ENCODE data around the gene OBSL1.

Gene OBSL1

DNA sequence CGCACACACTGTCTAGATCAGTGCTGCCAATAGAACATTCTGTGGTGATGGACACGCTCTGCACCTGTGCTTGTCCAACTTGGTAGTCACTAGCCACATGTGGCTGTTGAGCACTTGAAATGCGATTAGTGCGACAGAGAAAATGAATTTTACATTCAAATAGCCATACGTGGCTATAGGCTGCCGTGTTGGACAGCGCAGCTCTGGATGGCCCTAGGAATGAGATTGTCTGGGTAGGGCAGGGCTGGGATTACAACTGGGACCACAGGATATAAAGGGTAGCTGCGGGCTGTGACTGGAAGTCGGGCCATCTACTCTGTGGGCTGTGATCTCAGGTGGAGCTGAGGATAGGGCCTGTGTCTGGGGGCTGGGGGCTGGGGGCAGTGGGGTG, 51.8 kb downstream of the OBSL1 start:
- ATAC-seq (ENCODE audit: low read depth) (no peak), DNase-seq (ENCODE audit: low spot score) (no peak)
- H3K9me3 ChIP-seq (ENCODE audit: severe bottlenecking): no peaks in the 10 kb centered on the region
- no peak overlapping the region for H3K4me3 ChIP-seq (ENCODE audit: severe bottlenecking)
- peaks cover 13% of the 10 kb centered on the region for H3K27me3 ChIP-seq (ENCODE audit: insufficient read depth, poor library complexity, severe bottlenecking)
- no peak overlapping the region for H3K27ac ChIP-seq (ENCODE audit: poor library complexity, severe bottlenecking)
- no peaks in the 10 kb centered on the region for H3K36me3 ChIP-seq (ENCODE audit: low read depth)
- H3K4me1 ChIP-seq (ENCODE audit: insufficient read depth, poor library complexity, severe bottlenecking): peaks cover 4% of the 10 kb centered on the region
- TF ChIP-seq, protein P1, sequence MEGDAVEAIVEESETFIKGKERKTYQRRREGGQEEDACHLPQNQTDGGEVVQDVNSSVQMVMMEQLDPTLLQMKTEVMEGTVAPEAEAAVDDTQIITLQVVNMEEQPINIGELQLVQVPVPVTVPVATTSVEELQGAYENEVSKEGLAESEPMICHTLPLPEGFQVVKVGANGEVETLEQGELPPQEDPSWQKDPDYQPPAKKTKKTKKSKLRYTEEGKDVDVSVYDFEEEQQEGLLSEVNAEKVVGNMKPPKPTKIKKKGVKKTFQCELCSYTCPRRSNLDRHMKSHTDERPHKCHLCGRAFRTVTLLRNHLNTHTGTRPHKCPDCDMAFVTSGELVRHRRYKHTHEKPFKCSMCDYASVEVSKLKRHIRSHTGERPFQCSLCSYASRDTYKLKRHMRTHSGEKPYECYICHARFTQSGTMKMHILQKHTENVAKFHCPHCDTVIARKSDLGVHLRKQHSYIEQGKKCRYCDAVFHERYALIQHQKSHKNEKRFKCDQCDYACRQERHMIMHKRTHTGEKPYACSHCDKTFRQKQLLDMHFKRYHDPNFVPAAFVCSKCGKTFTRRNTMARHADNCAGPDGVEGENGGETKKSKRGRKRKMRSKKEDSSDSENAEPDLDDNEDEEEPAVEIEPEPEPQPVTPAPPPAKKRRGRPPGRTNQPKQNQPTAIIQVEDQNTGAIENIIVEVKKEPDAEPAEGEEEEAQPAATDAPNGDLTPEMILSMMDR (IDR thresholded peaks at IDR 0.05; ENCODE audit: poor library complexity, severe bottlenecking): no peak

DNA sequence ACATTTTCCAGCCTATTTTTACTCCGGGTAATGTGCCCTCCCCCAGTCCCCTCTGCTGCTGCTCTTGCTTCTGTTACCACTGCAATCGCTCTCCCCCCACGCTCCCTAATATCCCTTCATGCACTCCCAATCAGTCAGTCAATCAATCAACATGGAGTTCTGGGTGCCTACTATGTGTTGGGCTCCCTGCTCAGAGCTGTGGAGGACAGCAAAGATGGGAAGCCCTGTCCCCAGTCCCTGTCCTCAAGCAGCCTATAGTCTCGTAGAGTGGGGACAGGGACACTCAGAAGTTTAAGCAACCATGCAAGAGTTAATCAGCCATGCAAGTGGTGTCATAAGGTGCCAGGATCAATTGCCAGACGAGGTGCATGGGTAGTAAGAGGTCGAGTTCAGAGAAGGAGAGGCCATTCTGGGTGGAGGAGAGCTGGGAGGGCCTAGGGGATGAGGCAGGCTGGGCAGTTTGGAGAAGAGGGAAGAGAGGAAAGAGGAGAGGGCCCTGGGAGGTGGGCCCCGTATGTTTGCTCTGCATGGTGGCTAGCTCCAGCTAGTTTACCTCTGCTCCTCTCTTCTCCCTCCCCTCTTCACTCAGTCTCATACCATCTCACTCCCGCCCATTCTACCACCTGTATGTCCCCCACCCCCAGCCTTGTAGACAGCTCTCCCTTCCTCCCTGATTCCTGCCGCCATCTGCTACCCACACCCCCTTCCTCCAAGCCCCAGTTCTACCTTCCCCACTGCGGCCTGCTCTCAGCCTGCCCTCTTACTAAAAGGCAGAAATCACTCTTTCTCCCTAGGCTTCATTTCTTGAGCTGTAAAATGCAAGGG, 53.2 kb downstream of the OBSL1 start:
- no peaks in the 10 kb centered on the region for H3K36me3 ChIP-seq (ENCODE audit: low read depth)
- peaks cover 26% of the 10 kb centered on the region for H3K27me3 ChIP-seq (ENCODE audit: insufficient read depth, poor library complexity, severe bottlenecking)
- TF ChIP-seq, protein P1 (IDR thresholded peaks at IDR 0.05; ENCODE audit: poor library complexity, severe bottlenecking): no peak
- no peak overlapping the region for H3K27ac ChIP-seq (ENCODE audit: poor library complexity, severe bottlenecking)
- H3K4me1 ChIP-seq (ENCODE audit: insufficient read depth, poor library complexity, severe bottlenecking): peaks cover 4% of the 10 kb centered on the region
- H3K9me3 ChIP-seq (ENCODE audit: severe bottlenecking): no peaks in the 10 kb centered on the region
- no peak overlapping the region for H3K4me3 ChIP-seq (ENCODE audit: severe bottlenecking)
- ATAC-seq (ENCODE audit: low read depth) (no peak), DNase-seq (ENCODE audit: low spot score) (no peak)

DNA sequence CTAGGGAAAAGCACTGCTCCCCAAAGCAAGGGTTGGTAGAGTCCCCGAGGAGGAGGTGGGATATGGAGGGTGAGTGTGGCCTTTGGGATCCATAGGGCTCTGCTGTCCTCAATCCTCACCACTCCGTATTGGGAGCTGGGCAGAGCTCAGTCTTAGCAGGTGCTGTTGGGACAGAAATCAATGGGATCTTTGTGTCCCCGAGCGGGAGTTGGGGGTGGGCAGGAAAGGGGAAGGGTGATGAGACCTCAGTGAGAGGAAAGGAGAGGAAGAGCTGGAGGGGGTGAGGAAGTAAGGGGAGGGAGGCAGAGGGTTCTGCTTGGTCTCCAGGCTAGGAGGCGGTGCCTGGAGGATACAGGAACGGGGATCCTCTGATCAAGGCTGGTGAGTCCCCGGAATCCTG, 54.5 kb downstream of the OBSL1 start:
- Histone ChIP-seq H3K9me3 (ENCODE audit: severe bottlenecking) (no peaks in the 10 kb centered on the region), H3K27ac (ENCODE audit: poor library complexity, severe bottlenecking) (no peak overlapping the region), H3K4me3 (ENCODE audit: severe bottlenecking) (no peak overlapping the region), H3K27me3 (ENCODE audit: insufficient read depth, poor library complexity, severe bottlenecking) (peaks cover 39% of the 10 kb centered on the region), H3K4me1 (ENCODE audit: insufficient read depth, poor library complexity, severe bottlenecking) (peaks cover 3% of the 10 kb centered on the region), H3K36me3 (ENCODE audit: low read depth) (no peaks in the 10 kb centered on the region)
- TF ChIP-seq, protein P1 (IDR thresholded peaks at IDR 0.05; ENCODE audit: poor library complexity, severe bottlenecking): no peak
- DNase-seq (ENCODE audit: low spot score): no peak
- ATAC-seq (ENCODE audit: low read depth): no peak

DNA sequence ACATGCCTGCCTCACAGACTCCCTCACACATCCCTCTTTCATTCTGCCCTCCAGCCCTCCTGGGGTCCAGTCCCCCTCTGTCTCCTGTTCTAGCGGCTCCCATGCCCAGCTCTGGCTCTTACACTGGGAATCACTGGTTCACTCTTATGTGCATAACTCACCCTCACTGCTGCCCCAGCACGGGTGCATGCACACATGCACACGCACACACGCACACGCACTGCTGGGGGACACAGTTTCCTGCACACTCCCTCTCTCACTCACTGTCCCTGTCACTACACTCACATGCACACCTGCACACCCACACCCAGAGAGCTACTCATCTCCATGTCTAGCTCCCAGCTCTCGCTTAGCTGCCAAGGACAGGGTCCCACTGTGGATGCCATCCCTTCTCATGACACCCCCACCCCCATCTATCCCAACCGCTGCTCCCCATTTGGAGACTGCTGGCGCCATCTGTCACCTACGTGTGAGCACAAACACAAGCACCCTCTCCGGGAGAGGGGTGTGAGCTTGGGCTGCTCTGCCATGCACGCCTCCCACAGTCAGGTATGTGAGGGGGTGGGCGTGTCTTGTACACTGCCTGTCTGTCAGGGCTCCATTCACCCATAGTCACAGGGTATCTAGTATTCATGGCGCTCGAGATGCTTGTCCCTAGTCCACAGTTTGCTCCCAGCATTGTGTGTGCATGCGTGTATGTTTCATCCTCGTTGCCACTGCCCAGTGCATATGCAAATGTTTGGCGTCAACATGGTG, 55.3 kb downstream of the OBSL1 start:
- ATAC-seq (ENCODE audit: low read depth) (no peak), DNase-seq (ENCODE audit: low spot score) (no peak)
- no peaks in the 10 kb centered on the region for H3K9me3 ChIP-seq (ENCODE audit: severe bottlenecking)
- no peak overlapping the region for H3K27ac ChIP-seq (ENCODE audit: poor library complexity, severe bottlenecking)
- H3K27me3 ChIP-seq (ENCODE audit: insufficient read depth, poor library complexity, severe bottlenecking): peaks cover 44% of the 10 kb centered on the region
- no peaks in the 10 kb centered on the region for H3K36me3 ChIP-seq (ENCODE audit: low read depth)
- TF ChIP-seq, protein P1 (IDR thresholded peaks at IDR 0.05; ENCODE audit: poor library complexity, severe bottlenecking): no peak
- H3K4me3 ChIP-seq (ENCODE audit: severe bottlenecking): no peak overlapping the region
- H3K4me1 ChIP-seq (ENCODE audit: insufficient read depth, poor library complexity, severe bottlenecking): no peaks in the 10 kb centered on the region
